HCT116 (cell line): Measurements from ENCODE around the gene SPON1. TPM values are rescaled to one million over a fixed set of nuclear protein-coding genes. Genes with fewer than 3 reads are reported as not detected.

Source experiments
- ATAC-seq: fragments of 200-7000 bp; cut with Tn5 transposase; 2 replicates; pipeline ENCODE4 v1.9.1; 2020; ENCODE audit warnings: mild to moderate bottlenecking, moderate library complexity
- BruUV-seq: library from RNA; stranded (reverse); fragments of 400-500 nt; replicated peaks from 2 replicates; lab custom pipeline; 2021; lab: Mats Ljungman, UMichigan
- CTCF ChIA-PET: fragments of 300-600 bp; sonication (Branson Sonifier 250); formaldehyde crosslinking; loops from one replicate; lab custom pipeline; 2021; ENCODE audit warnings: antibody characterized with exemption; lab: Charles Lee
- POLR2A ChIA-PET: fragments of 300-600, 350-600 bp; sonication (Branson Sonifier 250); formaldehyde crosslinking; loops from one replicate; lab custom pipeline; 2021; ENCODE audit warnings: antibody characterized with exemption; lab: Charles Lee
- RAD21 ChIA-PET, 2 experiments: fragments of 300-600 bp; sonication (Branson Sonifier 250); formaldehyde crosslinking; loops; one replicate each; lab custom pipeline; 2023; ENCODE audit warnings: low total read pairs in 2 of 2; ENCODE audit not compliant: uncharacterized antibody in 2 of 2, unreplicated experiment in 2 of 2, low non-redundant PET in 1 of 2; lab: Charles Lee
- DNase-seq: peaks from one replicate; pipeline ENCODE4 v3.0.0-alpha.2; 2010; ENCODE audit warnings: low read depth, low spot score
- H2AFZ ChIP-seq: fragments of 200-600 bp; shearing (Covaris generic), sonication (generic); 2 replicates; pipeline ENCODE4 v1.6.1; 2017; ENCODE audit warnings: low read depth, mixed run types, mixed read lengths, antibody characterized with exemption, low read length; ENCODE audit not compliant: poor library complexity, severe bottlenecking
- H3K27ac ChIP-seq: 2 replicates; pipeline ENCODE4 v1.5.1; 2012; ENCODE audit warnings: low read depth, low read length
- H3K27me3 ChIP-seq: fragments of 200-600 bp; sonication (generic); 2 replicates; pipeline ENCODE4 v1.6.1; 2016; ENCODE audit warnings: mixed run types, low read length, mixed read lengths; ENCODE audit not compliant: insufficient read depth
- H3K36me3 ChIP-seq, 2 experiments: fragments of 200-500 bp in 1 of 2; fragments of 200-600 bp in 1 of 2; sonication (Bioruptor generic) in 1 of 2; sonication (generic) in 1 of 2; 2 replicates each; pipeline versions ENCODE4 v1.5.1 to v1.6.1; 2014 to 2016; ENCODE audit warnings: low read length in 2 of 2, inconsistent platforms in 1 of 2, mixed read lengths in 1 of 2, mixed run types in 1 of 2; ENCODE audit not compliant: insufficient read depth in 2 of 2, control insufficient read depth in 1 of 2
- H3K4me1 ChIP-seq, 2 experiments: fragments of 200-600 bp in 1 of 2; sonication (generic) in 1 of 2; 2 replicates each; pipeline versions ENCODE4 v1.5.1 to v1.6.1; 2012 to 2017; ENCODE audit warnings: low read length in 2 of 2, inconsistent platforms in 1 of 2, mild to moderate bottlenecking in 1 of 2, mixed read lengths in 1 of 2, mixed run types in 1 of 2, moderate library complexity in 1 of 2; ENCODE audit not compliant: insufficient read depth in 2 of 2, control insufficient read depth in 1 of 2
- H3K4me2 ChIP-seq: fragments of 200-600 bp; sonication (generic); 2 replicates; pipeline ENCODE4 v1.6.1; 2017; ENCODE audit warnings: mixed run types, low read length, mixed read lengths
- H3K4me3 ChIP-seq, 2 experiments: fragments of 200-600 bp in 1 of 2; sonication (generic) in 1 of 2; replicated peaks in 1 of 2; 2 replicates each; pipeline ENCODE4 v1.5.1; 2011 to 2016; ENCODE audit warnings: low read length in 2 of 2, control low read depth in 1 of 2, low read depth in 1 of 2, mild to moderate bottlenecking in 1 of 2, mixed read lengths in 1 of 2, mixed run types in 1 of 2
- H3K79me2 ChIP-seq: fragments of 200-600 bp; sonication (generic); 2 replicates; pipeline ENCODE4 v1.6.1; 2017; ENCODE audit warnings: mild to moderate bottlenecking, mixed run types, low read length, moderate library complexity, mixed read lengths; ENCODE audit not compliant: insufficient read depth
- H3K9ac ChIP-seq: fragments of 200-600 bp; sonication (generic); 2 replicates; pipeline ENCODE4 v1.6.1; 2016; ENCODE audit warnings: low read length, mixed read lengths
- H3K9me2 ChIP-seq: fragments of 200-600 bp; sonication (generic), shearing (Covaris generic); 2 replicates; pipeline ENCODE4 v1.6.1; 2017; ENCODE audit warnings: mixed run types, mild to moderate bottlenecking, moderate library complexity; ENCODE audit not compliant: insufficient read depth
- H3K9me3 ChIP-seq, 2 experiments: fragments of 200-500 bp in 1 of 2; fragments of 200-600 bp in 1 of 2; sonication (Bioruptor generic) in 1 of 2; sonication (generic) in 1 of 2; 2 replicates each; pipeline ENCODE4 v1.6.1; 2014 to 2017; ENCODE audit warnings: low read length in 2 of 2, mixed read lengths in 2 of 2, inconsistent platforms in 1 of 2, low read depth in 1 of 2, mild to moderate bottlenecking in 1 of 2, mixed run types in 1 of 2, moderate library complexity in 1 of 2; ENCODE audit not compliant: control insufficient read depth in 1 of 2, insufficient read depth in 1 of 2
- H4K20me1 ChIP-seq: fragments of 200-600 bp; sonication (generic), shearing (Covaris generic); 2 replicates; pipeline ENCODE4 v1.6.1; 2017; ENCODE audit warnings: mixed run types, mild to moderate bottlenecking, moderate library complexity; ENCODE audit not compliant: insufficient read depth
- CBX3 ChIP-seq: IDR thresholded peaks from 2 replicates; pipeline ENCODE4 v1.6.1; 2012; ENCODE audit warnings: low read depth
- CEBPB ChIP-seq: IDR thresholded peaks from 2 replicates; pipeline ENCODE4 v1.6.1; 2012; ENCODE audit warnings: low read depth
- CTCF ChIP-seq, 3 experiments: fragments of 200-600 bp in 1 of 3; sonication (generic) in 1 of 3; IDR thresholded peaks in 2 of 3; conservative IDR thresholded peaks in 1 of 3; 2 replicates each; pipeline ENCODE4 v1.5.1; 2012 to 2017; ENCODE audit warnings: low read depth in 2 of 3, low read length in 2 of 3, antibody characterized with exemption in 1 of 3, borderline replicate concordance in 1 of 3, control low read depth in 1 of 3, mild to moderate bottlenecking in 1 of 3, mixed read lengths in 1 of 3, mixed run types in 1 of 3, moderate library complexity in 1 of 3; ENCODE audit not compliant: insufficient read depth in 1 of 3
- SIN3A ChIP-seq: IDR thresholded peaks from 2 replicates; pipeline ENCODE4 v1.6.1; 2012; ENCODE audit warnings: low read depth
- YY1 ChIP-seq: IDR thresholded peaks from 2 replicates; pipeline ENCODE4 v1.6.1; 2011; ENCODE audit warnings: low read length, low read depth, moderate library complexity, mild to moderate bottlenecking; ENCODE audit not compliant: insufficient replicate concordance; ENCODE audit errors: extremely low read depth
- ZBTB33 ChIP-seq: IDR thresholded peaks from 2 replicates; pipeline ENCODE4 v1.6.1; 2011; ENCODE audit warnings: mild to moderate bottlenecking, low read length, moderate library complexity; ENCODE audit not compliant: insufficient replicate concordance; ENCODE audit errors: extremely low read depth
- ZNF274 ChIP-seq: fragments of 200-500 bp; sonication (Bioruptor generic); IDR thresholded peaks from 2 replicates; pipeline ENCODE4 v1.6.1; 2014; ENCODE audit warnings: mild to moderate bottlenecking, low read depth, low read length, inconsistent platforms
- intact Hi-C: fragments of 100-400 bp; cut with micrococcal nuclease; formaldehyde crosslinking; loops from 2 replicates; pipeline ENCODE4 v1.10.0; 2022
- total RNA-seq: library from RNA; stranded (reverse); gene quantifications from one replicate; pipeline ENCODE4 v1.2.1, GENCODE V29; 2021; ENCODE audit not compliant: unreplicated experiment

The SPON1 gene
- total RNA-seq, 1 experiment from 2014 or later: 0.17 TPM

GRCh38 chr11:14193644-14194043 is 231.1 kb downstream of the SPON1 start (continued):
- TF ChIP-seq CTCF (IDR thresholded peaks at IDR 0.05 in 2 of 3, conservative IDR thresholded peaks at IDR 0.05 in 1 of 3; ENCODE audit: borderline replicate concordance in 1 of 3, insufficient read depth in 1 of 3, low read depth in 2 of 3, low read length in 2 of 3) (no peak), ZNF274 (no peak)

GRCh38 chr11:14202251-14203196 is 240.0 kb downstream of the SPON1 start:
- no peak overlapping the region for H3K9ac ChIP-seq
- no peak overlapping the region for H3K4me2 ChIP-seq

More at GRCh38 chr11:14202251-14203196, 240.0 kb downstream of the SPON1 start:
- H3K9me3 ChIP-seq: no peaks in the 10 kb centered on the region
- ATAC-seq (no peak), DNase-seq (no peak)
- ChIA-PET RAD21 (no interaction called here), POLR2A (no interaction called here), CTCF (interaction anchor here (1.1 kb wide), 1 partner anchor 30 kb away, joined by 3 read pairs; no protein-coding TSS in a partner anchor)
- H2AFZ ChIP-seq: no peak overlapping the region
- no peaks in the 10 kb centered on the region for H3K36me3 ChIP-seq
- H3K79me2 ChIP-seq: no peaks in the 10 kb centered on the region
- no peaks in the 10 kb centered on the region for H3K9me2 ChIP-seq
- TF ChIP-seq ZBTB33 (no peak), YY1 (no peak), CEBPB (no peak), CBX3 (no peak), SIN3A (no peak)
- H3K4me1 ChIP-seq: no peaks in the 10 kb centered on the region
- intact Hi-C loops: no loop called here
- no peak overlapping the region for H3K4me3 ChIP-seq
- H3K27me3 ChIP-seq: peaks cover 7% of the 10 kb centered on the region; the same call in 1 of the 2 replicates
- no TSS peak for BruUV-seq
- H3K27ac ChIP-seq: no peak overlapping the region
- no peaks in the 10 kb centered on the region for H4K20me1 ChIP-seq
